ENCODE measurements around the gene KATNAL1. TPM values are rescaled to one million over a fixed set of nuclear protein-coding genes. Genes with fewer than 3 reads are reported as not detected.

Gene KATNAL1
- total and polyA plus RNA-seq, 8 donors = 1.2 to 24.2 (median 4.2) TPM

DNA sequence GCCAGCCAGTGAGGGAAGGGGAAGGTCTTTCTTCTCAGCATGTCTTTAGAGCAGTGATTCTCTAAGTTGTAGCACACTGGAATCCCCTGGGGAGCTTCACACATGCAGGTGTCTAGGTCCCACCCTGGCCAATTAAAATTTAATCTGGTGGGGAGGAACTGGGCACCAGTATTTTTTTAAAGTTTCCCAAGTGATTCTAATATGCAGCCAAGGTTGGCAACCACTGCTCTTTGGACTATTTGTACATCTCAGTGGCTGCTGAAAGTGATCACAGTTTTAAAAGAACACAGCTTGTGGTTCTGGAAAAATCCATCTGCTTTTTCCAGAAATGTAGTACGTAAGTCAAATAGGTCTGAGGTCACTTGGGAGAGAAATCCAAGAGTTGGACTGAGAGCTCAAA lies 10.7 kb upstream of the KATNAL1 start:
- H3K9me3 ChIP-seq = no peaks in the 10 kb centered on the region
- no peak for TF ChIP-seq POLR2A (IDR thresholded peaks at IDR 0.05)
- TF ChIP-seq, protein P1, sequence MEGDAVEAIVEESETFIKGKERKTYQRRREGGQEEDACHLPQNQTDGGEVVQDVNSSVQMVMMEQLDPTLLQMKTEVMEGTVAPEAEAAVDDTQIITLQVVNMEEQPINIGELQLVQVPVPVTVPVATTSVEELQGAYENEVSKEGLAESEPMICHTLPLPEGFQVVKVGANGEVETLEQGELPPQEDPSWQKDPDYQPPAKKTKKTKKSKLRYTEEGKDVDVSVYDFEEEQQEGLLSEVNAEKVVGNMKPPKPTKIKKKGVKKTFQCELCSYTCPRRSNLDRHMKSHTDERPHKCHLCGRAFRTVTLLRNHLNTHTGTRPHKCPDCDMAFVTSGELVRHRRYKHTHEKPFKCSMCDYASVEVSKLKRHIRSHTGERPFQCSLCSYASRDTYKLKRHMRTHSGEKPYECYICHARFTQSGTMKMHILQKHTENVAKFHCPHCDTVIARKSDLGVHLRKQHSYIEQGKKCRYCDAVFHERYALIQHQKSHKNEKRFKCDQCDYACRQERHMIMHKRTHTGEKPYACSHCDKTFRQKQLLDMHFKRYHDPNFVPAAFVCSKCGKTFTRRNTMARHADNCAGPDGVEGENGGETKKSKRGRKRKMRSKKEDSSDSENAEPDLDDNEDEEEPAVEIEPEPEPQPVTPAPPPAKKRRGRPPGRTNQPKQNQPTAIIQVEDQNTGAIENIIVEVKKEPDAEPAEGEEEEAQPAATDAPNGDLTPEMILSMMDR (IDR thresholded peaks at IDR 0.05) = no peak
- no peak for TF ChIP-seq EP300 (IDR thresholded peaks at IDR 0.05)
- TF ChIP-seq POLR2AphosphoS5 (IDR thresholded peaks at IDR 0.05) = no peak
- DNase-seq = no peak
- no peak overlapping the region for H3K4me3 ChIP-seq
- H3K36me3 ChIP-seq = no peaks in the 10 kb centered on the region
- WGBS, 5 donors = 87 to 96% (median 87%) methylated on average over 1 of the region's 1 CpG
- peaks cover 0 to 6% (median 1%) of the 10 kb centered on the region in 4 donors for H3K4me1 ChIP-seq
- H3K27me3 ChIP-seq = no peaks in the 10 kb centered on the region
- intact Hi-C loops (cut with DNase I; ENCODE audit: low total_unique reads) = no loop called here
- H3K27ac ChIP-seq = no peak overlapping the region

DNA sequence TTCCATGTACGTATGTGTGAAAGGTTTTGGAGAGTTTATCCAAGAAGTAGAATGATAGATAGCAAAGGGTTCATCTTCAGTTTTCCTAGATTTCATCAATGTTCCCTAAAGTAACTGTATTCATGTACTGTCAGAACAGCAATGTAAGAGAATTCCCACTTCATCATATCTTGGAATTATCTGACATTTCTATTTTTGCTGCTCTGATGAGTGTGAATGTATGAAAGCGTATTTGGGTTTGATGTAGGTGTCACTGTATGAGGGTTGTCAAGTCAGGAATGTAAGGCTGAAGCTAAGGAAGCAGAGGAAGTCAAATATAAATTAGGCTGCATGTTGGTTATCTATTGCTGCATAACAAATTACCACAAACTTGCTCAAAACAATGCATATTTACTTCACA lies 7.2 kb upstream of the KATNAL1 start:
- Histone ChIP-seq H3K27me3 (no peaks in the 10 kb centered on the region), H3K4me3 (no peak overlapping the region), H3K9me3 (no peaks in the 10 kb centered on the region), H3K4me1 (peaks cover 0 to 11% (median 5%) of the 10 kb centered on the region in 4 donors), H3K36me3 (peaks cover 0 to 3% (median 0%) of the 10 kb centered on the region in 4 donors), H3K27ac (no peak overlapping the region)
- no peak for DNase-seq
- intact Hi-C loops (cut with DNase I; ENCODE audit: low total_unique reads) = no loop called here
- TF ChIP-seq POLR2AphosphoS5 (IDR thresholded peaks at IDR 0.05) (no peak), EP300 (IDR thresholded peaks at IDR 0.05) (no peak)
- TF ChIP-seq, protein P1 (IDR thresholded peaks at IDR 0.05) = no peak
- 87 to 96% (median 93%) methylated on average over 2 of the region's 2 CpGs for whole genome bisulfite sequencing, 5 donors

DNA sequence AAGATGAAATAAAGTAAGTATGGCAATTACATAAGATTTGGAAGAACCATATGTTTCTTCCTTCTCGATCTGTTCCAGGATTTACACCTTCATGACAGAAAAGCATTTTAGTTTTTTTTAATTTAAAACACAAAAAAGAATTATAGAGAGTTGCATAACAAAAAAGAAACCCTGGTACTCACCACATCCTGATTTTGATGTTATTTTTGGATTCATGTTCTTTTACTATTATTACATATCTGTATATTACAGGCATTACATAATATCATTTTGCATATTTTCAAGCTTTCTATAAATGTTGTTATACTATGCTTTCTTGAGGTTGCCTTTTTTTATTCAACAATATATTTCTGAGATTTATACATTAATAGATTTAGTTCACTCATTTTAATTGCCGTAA lies 6.7 kb upstream of the KATNAL1 start:
- Histone ChIP-seq H3K4me1 (peaks cover 0 to 11% (median 5%) of the 10 kb centered on the region in 4 donors), H3K4me3 (no peak overlapping the region), H3K36me3 (peaks cover 0 to 3% (median 0%) of the 10 kb centered on the region in 4 donors), H3K9me3 (no peaks in the 10 kb centered on the region), H3K27me3 (no peaks in the 10 kb centered on the region), H3K27ac (no peak overlapping the region)
- intact Hi-C loops (cut with DNase I; ENCODE audit: low total_unique reads) = no loop called here
- TF ChIP-seq POLR2AphosphoS5 (IDR thresholded peaks at IDR 0.05) (no peak), POLR2A (IDR thresholded peaks at IDR 0.05) (no peak), EP300 (IDR thresholded peaks at IDR 0.05) (no peak)
- TF ChIP-seq, protein P1 (IDR thresholded peaks at IDR 0.05) = no peak
- WGBS, 5 donors = 86 to 97% (median 92%) methylated on average over 2 of the region's 2 CpGs
- no peak for DNase-seq

DNA sequence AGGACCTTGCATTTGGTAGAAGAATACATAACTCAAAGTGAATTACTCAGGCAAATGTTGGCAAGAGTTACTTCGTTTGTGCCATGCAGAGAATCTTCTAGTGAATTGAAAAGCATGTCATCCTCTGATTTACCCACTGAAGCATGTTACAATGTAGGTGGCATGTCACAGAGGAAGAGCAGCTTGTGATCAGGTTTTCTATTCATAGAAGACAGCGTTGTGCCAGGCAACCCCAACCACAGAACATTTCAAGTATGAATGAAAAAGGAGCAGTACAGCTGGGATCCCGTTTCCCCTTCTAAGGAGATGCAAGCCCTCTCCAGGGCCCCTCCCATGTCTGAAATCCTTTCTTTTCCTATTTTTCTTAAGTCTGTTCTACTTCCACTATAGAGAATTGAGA lies 6.0 kb upstream of the KATNAL1 start:
- peaks cover 0 to 3% (median 0%) of the 10 kb centered on the region in 4 donors for H3K36me3 ChIP-seq
- no peaks in the 10 kb centered on the region for H3K9me3 ChIP-seq
- TF ChIP-seq EP300 (IDR thresholded peaks at IDR 0.05) (no peak), POLR2AphosphoS5 (IDR thresholded peaks at IDR 0.05) (no peak), POLR2A (IDR thresholded peaks at IDR 0.05) (no peak)
- TF ChIP-seq, protein P1 (IDR thresholded peaks at IDR 0.05) = no peak
- 49 to 69% (median 54%) methylated on average over 3 of the region's 3 CpGs for WGBS, 5 donors
- intact Hi-C loops (cut with DNase I; ENCODE audit: low total_unique reads) = no loop called here
- DNase-seq = no peak
- no peak overlapping the region for H3K27ac ChIP-seq
- H3K27me3 ChIP-seq = no peaks in the 10 kb centered on the region
- no peak overlapping the region for H3K4me3 ChIP-seq
- peaks cover 0 to 17% (median 7%) of the 10 kb centered on the region in 4 donors for H3K4me1 ChIP-seq
